ENCODE measurements around the gene ANKRA2. TPM values are rescaled to one million over a fixed set of nuclear protein-coding genes. Genes with fewer than 3 reads are reported as not detected.

ANKRA2 gene
- total and polyA plus RNA-seq, 7 donors: 14.9 to 33.5 (median 23.8) TPM

DNA sequence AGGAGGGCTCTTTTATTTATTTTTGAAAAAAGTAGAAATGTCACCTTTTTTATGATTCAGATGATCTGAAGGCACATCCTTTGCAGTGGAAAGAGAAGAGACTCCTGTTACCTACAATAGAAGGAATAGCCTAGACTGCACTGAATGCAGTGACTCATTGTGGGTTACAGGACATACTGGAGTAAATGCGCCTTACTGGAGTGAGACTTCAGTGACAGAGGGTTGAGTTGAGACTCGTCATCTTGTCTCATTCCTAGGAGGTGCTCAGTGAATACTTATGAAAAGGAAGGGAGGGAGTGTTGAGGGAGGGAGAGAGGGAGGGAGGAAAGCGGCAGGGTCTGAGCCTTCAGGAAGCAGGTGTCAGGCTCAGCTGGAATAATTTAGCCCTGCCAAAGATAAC lies 25.2 kb downstream of the ANKRA2 start:
- no peak for DNase-seq
- WGBS, 2 donors: 52 to 57% methylated on average over 3 of the region's 3 CpGs

DNA sequence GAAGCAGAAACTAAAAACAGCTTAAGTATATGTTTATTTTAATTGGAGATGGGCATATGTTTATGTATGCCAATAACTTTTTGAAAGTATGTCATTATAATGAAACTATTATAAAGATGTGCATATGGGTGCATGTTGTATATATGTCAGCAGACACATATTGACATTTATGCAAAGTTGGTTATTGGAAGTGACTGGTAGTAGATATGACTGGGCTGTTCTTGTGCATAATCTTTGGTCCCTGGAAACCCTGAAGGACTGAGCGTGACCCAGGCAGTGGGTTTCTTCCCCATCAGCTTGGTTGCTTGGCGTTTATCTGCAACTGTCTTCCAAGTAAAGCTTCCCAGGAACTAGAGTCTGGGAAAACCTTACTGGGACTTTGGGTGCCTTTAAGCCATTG lies 25.7 kb downstream of the ANKRA2 start:
- no peaks in the 10 kb centered on the region for H3K36me3 ChIP-seq
- H3K27ac ChIP-seq: no peak overlapping the region
- no peak overlapping the region for H3K4me3 ChIP-seq
- H3K4me1 ChIP-seq: no peaks in the 10 kb centered on the region
- no peaks in the 10 kb centered on the region for H3K27me3 ChIP-seq
- no peaks in the 10 kb centered on the region for H3K9me3 ChIP-seq
- WGBS, 2 donors: 89 to 91% methylated on average over 2 of the region's 2 CpGs
- intact Hi-C loops (cut with DNase I): no loop called here
- DNase-seq: no peak
- TF ChIP-seq POLR2AphosphoS5 (IDR thresholded peaks at IDR 0.05) (no peak), POLR2A (IDR thresholded peaks at IDR 0.05) (no peak), CTCF (IDR thresholded peaks at IDR 0.05) (no peak), EP300 (IDR thresholded peaks at IDR 0.05) (no peak)

More for the DNA sequence above, 25.2 kb downstream of the ANKRA2 start:
- Histone ChIP-seq H3K4me1 (no peaks in the 10 kb centered on the region), H3K27me3 (no peaks in the 10 kb centered on the region), H3K4me3 (no peak overlapping the region), H3K9me3 (no peaks in the 10 kb centered on the region), H3K36me3 (no peaks in the 10 kb centered on the region), H3K27ac (no peak overlapping the region)
- intact Hi-C loops (cut with DNase I): no loop called here
- TF ChIP-seq CTCF (IDR thresholded peaks at IDR 0.05): no peak
- no peak for TF ChIP-seq POLR2A (IDR thresholded peaks at IDR 0.05)
- no peak for TF ChIP-seq POLR2AphosphoS5 (IDR thresholded peaks at IDR 0.05)
- no peak for TF ChIP-seq EP300 (IDR thresholded peaks at IDR 0.05)

GRCh38 chr5:73534971-73535370 lies 30.5 kb downstream of the ANKRA2 start:
- Histone ChIP-seq H3K9me3 (no peaks in the 10 kb centered on the region), H3K4me1 (no peaks in the 10 kb centered on the region), H3K36me3 (no peaks in the 10 kb centered on the region), H3K27ac (no peak overlapping the region), H3K27me3 (no peaks in the 10 kb centered on the region), H3K4me3 (no peak overlapping the region)
- DNase-seq: no peak
- 92 to 93% methylated on average over 2 of the region's 2 CpGs for WGBS, 2 donors
- no peak for TF ChIP-seq POLR2A (IDR thresholded peaks at IDR 0.05)
- TF ChIP-seq CTCF (IDR thresholded peaks at IDR 0.05): no peak
- TF ChIP-seq EP300 (IDR thresholded peaks at IDR 0.05): no peak
- no peak for TF ChIP-seq POLR2AphosphoS5 (IDR thresholded peaks at IDR 0.05)
- intact Hi-C loops (cut with DNase I): no loop called here

DNA sequence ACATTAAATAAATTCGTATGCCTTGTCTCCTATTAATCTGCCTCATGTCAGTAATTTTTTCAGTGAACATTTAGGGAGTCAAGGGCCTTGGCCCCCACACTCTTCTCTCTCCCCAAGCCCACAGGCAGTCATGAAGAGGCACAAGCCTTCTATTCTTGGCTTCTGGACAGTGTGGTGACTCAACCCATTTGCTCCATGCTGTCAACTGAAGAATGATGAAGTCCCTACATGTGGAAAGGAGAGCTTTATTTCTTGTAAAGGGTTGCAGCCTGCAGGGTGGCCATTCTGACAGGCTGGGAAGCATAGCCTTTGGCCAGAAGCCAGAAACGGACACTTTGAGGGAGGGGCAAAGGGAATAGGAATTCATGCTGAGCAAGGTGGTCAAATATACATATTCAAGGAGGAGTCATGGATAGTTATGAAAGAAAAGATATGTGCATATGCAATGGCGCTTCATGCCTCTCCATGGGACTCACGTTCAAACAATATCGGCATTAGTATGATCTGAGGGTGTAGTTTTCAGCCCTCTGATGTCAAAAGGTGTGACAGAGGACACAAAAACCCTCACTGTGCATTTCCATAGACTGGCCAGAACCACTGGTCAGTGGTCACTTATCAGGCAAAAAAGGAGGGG lies 31.3 kb downstream of the ANKRA2 start:
- intact Hi-C loops (cut with DNase I): no loop called here
- Histone ChIP-seq H3K27me3 (no peaks in the 10 kb centered on the region), H3K27ac (no peak overlapping the region), H3K4me3 (no peak overlapping the region), H3K4me1 (no peaks in the 10 kb centered on the region), H3K36me3 (no peaks in the 10 kb centered on the region), H3K9me3 (no peaks in the 10 kb centered on the region)
- TF ChIP-seq EP300 (IDR thresholded peaks at IDR 0.05) (no peak), POLR2A (IDR thresholded peaks at IDR 0.05) (no peak), CTCF (IDR thresholded peaks at IDR 0.05) (no peak), POLR2AphosphoS5 (IDR thresholded peaks at IDR 0.05) (no peak)
- DNase-seq: no peak
- 87% methylated on average over 5 of the region's 5 CpGs for WGBS, 2 donors

GRCh38 chr5:73532195-73532594 lies 33.2 kb downstream of the ANKRA2 start:
- H3K27me3 ChIP-seq: no peaks in the 10 kb centered on the region
- H3K9me3 ChIP-seq: no peaks in the 10 kb centered on the region
- no peak for DNase-seq
- H3K4me3 ChIP-seq: no peak overlapping the region
- TF ChIP-seq CTCF (IDR thresholded peaks at IDR 0.05) (no peak), POLR2A (IDR thresholded peaks at IDR 0.05) (no peak)
- no peak overlapping the region for H3K27ac ChIP-seq
- H3K36me3 ChIP-seq: no peaks in the 10 kb centered on the region
- intact Hi-C loops (cut with DNase I): no loop called here
- H3K4me1 ChIP-seq: no peaks in the 10 kb centered on the region
- 67 to 82% methylated on average over 5 of the region's 5 CpGs for WGBS, 2 donors

Data from sigmoid colon (tissue), 7 donors.